ENCODE measurements around the gene SH3RF1. TPM values are rescaled to one million over a fixed set of nuclear protein-coding genes. Genes with fewer than 3 reads are reported as not detected.

Gene SH3RF1
- total RNA-seq, 3 donors from 2014 or later (not counting 1 experiment from before 2014, with no cell fraction given) = 0.54 to 2.4 (median 1.6) TPM

GRCh38 chr4:169144061-169144600, 126.6 kb downstream of the SH3RF1 start:
- H3K27me3 ChIP-seq (ENCODE audit: control insufficient read depth, insufficient read depth, low read length) = no peaks in the 10 kb centered on the region
- Mint-ChIP-seq H3K27me3 (ENCODE audit: low read depth in 2 of 2) (no peaks in the 10 kb centered on the region), H3K27ac (no peak overlapping the region), H3K4me3 (no peak overlapping the region), H3K36me3 (no peaks in the 10 kb centered on the region), H3K4me1 (peaks cover 0 to 8% of the 10 kb centered on the region in 2 donors), H3K9me3 (no peaks in the 10 kb centered on the region)
- no peaks in the 10 kb centered on the region for H3K4me1 ChIP-seq (ENCODE audit: control insufficient read depth, insufficient read depth, low read length)
- H3K36me3 ChIP-seq (ENCODE audit: control insufficient read depth, insufficient read depth, low read length) = no peaks in the 10 kb centered on the region
- DNase-seq (no peak), ATAC-seq (no peak)
- no peak overlapping the region for H3K27ac ChIP-seq (ENCODE audit: low read length)
- no peaks in the 10 kb centered on the region for H3K9me3 ChIP-seq (ENCODE audit: control insufficient read depth, insufficient read depth, low read length)
- no peak overlapping the region for H3K4me3 ChIP-seq (ENCODE audit: low read length)
- TF ChIP-seq, protein P1, sequence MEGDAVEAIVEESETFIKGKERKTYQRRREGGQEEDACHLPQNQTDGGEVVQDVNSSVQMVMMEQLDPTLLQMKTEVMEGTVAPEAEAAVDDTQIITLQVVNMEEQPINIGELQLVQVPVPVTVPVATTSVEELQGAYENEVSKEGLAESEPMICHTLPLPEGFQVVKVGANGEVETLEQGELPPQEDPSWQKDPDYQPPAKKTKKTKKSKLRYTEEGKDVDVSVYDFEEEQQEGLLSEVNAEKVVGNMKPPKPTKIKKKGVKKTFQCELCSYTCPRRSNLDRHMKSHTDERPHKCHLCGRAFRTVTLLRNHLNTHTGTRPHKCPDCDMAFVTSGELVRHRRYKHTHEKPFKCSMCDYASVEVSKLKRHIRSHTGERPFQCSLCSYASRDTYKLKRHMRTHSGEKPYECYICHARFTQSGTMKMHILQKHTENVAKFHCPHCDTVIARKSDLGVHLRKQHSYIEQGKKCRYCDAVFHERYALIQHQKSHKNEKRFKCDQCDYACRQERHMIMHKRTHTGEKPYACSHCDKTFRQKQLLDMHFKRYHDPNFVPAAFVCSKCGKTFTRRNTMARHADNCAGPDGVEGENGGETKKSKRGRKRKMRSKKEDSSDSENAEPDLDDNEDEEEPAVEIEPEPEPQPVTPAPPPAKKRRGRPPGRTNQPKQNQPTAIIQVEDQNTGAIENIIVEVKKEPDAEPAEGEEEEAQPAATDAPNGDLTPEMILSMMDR (IDR thresholded peaks at IDR 0.05) = no peak
- intact Hi-C loops (cut with micrococcal nuclease) = no loop called here

- 91% methylated on average over 9 of the region's 9 CpGs for WGBS (ENCODE audit: insufficient coverage)
- intact Hi-C loops (cut with micrococcal nuclease) = no loop called here
- Mint-ChIP-seq H3K4me3 (no peak overlapping the region), H3K36me3 (no peaks in the 10 kb centered on the region), H3K27me3 (ENCODE audit: low read depth in 2 of 2) (no peaks in the 10 kb centered on the region), H3K27ac (no peak overlapping the region), H3K9me3 (no peaks in the 10 kb centered on the region), H3K4me1 (peaks cover 0 to 8% of the 10 kb centered on the region in 2 donors)
- TF ChIP-seq, protein P1 (IDR thresholded peaks at IDR 0.05) = no peak
- no peak overlapping the region for H3K4me3 ChIP-seq (ENCODE audit: low read length)
- no peaks in the 10 kb centered on the region for H3K9me3 ChIP-seq (ENCODE audit: control insufficient read depth, insufficient read depth, low read length)
- H3K36me3 ChIP-seq (ENCODE audit: control insufficient read depth, insufficient read depth, low read length) = no peaks in the 10 kb centered on the region
- no peaks in the 10 kb centered on the region for H3K4me1 ChIP-seq (ENCODE audit: control insufficient read depth, insufficient read depth, low read length)
- H3K27me3 ChIP-seq (ENCODE audit: control insufficient read depth, insufficient read depth, low read length) = no peaks in the 10 kb centered on the region
- DNase-seq (no peak), ATAC-seq (no peak)
- no peak overlapping the region for H3K27ac ChIP-seq (ENCODE audit: low read length)
Measured at GRCh38 chr4:169143335-169143734, 127.4 kb downstream of the SH3RF1 start.

- no peak overlapping the region for H3K27ac Mint-ChIP-seq
- ATAC-seq (no peak), DNase-seq (no peak)
- no peaks in the 10 kb centered on the region for H3K9me3 Mint-ChIP-seq
- Histone ChIP-seq H3K9me3 (ENCODE audit: control insufficient read depth, insufficient read depth, low read length) (no peaks in the 10 kb centered on the region), H3K36me3 (ENCODE audit: control insufficient read depth, insufficient read depth, low read length) (no peaks in the 10 kb centered on the region), H3K27ac (ENCODE audit: low read length) (no peak overlapping the region), H3K27me3 (ENCODE audit: control insufficient read depth, insufficient read depth, low read length) (no peaks in the 10 kb centered on the region), H3K4me1 (ENCODE audit: control insufficient read depth, insufficient read depth, low read length) (no peaks in the 10 kb centered on the region), H3K4me3 (ENCODE audit: low read length) (no peak overlapping the region)
- no peaks in the 10 kb centered on the region for H3K36me3 Mint-ChIP-seq
- TF ChIP-seq, protein P1 (IDR thresholded peaks at IDR 0.05) = no peak
- peaks cover 0 to 8% of the 10 kb centered on the region in 2 donors for H3K4me1 Mint-ChIP-seq
- intact Hi-C loops (cut with micrococcal nuclease) = no loop called here
- no peak overlapping the region for H3K4me3 Mint-ChIP-seq
- H3K27me3 Mint-ChIP-seq (ENCODE audit: low read depth in 2 of 2) = no peaks in the 10 kb centered on the region
Measured at GRCh38 chr4:169142906-169143305, 127.8 kb downstream of the SH3RF1 start.

DNA sequence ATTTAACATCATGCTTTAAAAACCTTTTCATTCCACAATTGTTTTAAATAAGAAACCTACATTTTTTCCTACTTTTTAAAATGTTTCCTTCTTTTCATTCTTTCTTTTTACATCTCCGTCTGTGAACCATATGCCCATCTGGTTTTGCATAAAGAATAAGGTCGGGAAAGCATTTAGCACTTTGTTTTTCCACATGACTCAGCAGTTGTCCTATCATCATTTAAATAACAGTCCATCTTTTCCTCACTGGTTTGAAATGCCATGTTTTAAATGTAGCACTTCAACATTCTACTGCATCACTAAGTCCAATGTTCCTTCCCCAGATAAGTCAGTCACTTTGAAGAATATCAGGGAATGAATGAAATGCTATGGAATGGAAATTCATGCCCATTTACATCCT, 128.4 kb downstream of the SH3RF1 start:
- TF ChIP-seq, protein P1 (IDR thresholded peaks at IDR 0.05) = no peak
- Histone ChIP-seq H3K9me3 (ENCODE audit: control insufficient read depth, insufficient read depth, low read length) (no peaks in the 10 kb centered on the region), H3K36me3 (ENCODE audit: control insufficient read depth, insufficient read depth, low read length) (no peaks in the 10 kb centered on the region), H3K27me3 (ENCODE audit: control insufficient read depth, insufficient read depth, low read length) (no peaks in the 10 kb centered on the region), H3K4me3 (ENCODE audit: low read length) (no peak overlapping the region), H3K27ac (ENCODE audit: low read length) (no peak overlapping the region), H3K4me1 (ENCODE audit: control insufficient read depth, insufficient read depth, low read length) (no peaks in the 10 kb centered on the region)
- DNase-seq = no peak
- Mint-ChIP-seq H3K9me3 (no peaks in the 10 kb centered on the region), H3K4me3 (no peak overlapping the region), H3K4me1 (peaks cover 0 to 8% of the 10 kb centered on the region in 2 donors), H3K36me3 (no peaks in the 10 kb centered on the region), H3K27ac (no peak overlapping the region), H3K27me3 (ENCODE audit: low read depth in 2 of 2) (no peaks in the 10 kb centered on the region)
- intact Hi-C loops (cut with micrococcal nuclease) = no loop called here
- WGBS (ENCODE audit: insufficient coverage) = 89% methylated on average over 2 of the region's 2 CpGs
- no peak for ATAC-seq
